Keratinocyte (primary cell): ENCODE results near the gene DPM2. TPM values are rescaled to one million over a fixed set of nuclear protein-coding genes. Genes with fewer than 3 reads are reported as not detected.

Source experiments
- DNase-seq: peaks from one replicate; pipeline ENCODE4 v3.0.0-alpha.2; 2011; ENCODE audit warnings: low read depth, missing footprints, low spot score
- FAIRE-seq: peaks from 2 replicates; lab custom pipeline; 2011; peaks lifted over from hg19 to GRCh38; lab: Jason Lieb, UNC
- H2AFZ ChIP-seq: 2 replicates; pipeline ENCODE4 v1.6.0; 2012; ENCODE audit warnings: low read length, control low read depth, inconsistent platforms; ENCODE audit not compliant: control insufficient read depth
- H3K27ac ChIP-seq: 2 replicates; pipeline ENCODE4 v1.5.1; 2011; ENCODE audit warnings: low read length; ENCODE audit not compliant: control insufficient read depth, insufficient read depth
- H3K27me3 ChIP-seq: 3 replicates; pipeline ENCODE4 v1.6.0; 2011; ENCODE audit warnings: low read length; ENCODE audit not compliant: control insufficient read depth, insufficient read depth; ENCODE audit errors: extremely low read depth
- H3K36me3 ChIP-seq, 2 experiments: 2 replicates in 1 of 2; 3 replicates in 1 of 2; pipeline ENCODE4 v1.5.1; 2011; ENCODE audit warnings: low read length in 2 of 2, mild to moderate bottlenecking in 1 of 2; ENCODE audit not compliant: control insufficient read depth in 2 of 2, insufficient read depth in 2 of 2; ENCODE audit errors: extremely low read depth in 1 of 2
- H3K4me1 ChIP-seq: 3 replicates; pipeline ENCODE4 v1.5.1; 2011; ENCODE audit warnings: low read length; ENCODE audit not compliant: control insufficient read depth, insufficient read depth; ENCODE audit errors: extremely low read depth
- H3K4me2 ChIP-seq: 3 replicates; pipeline ENCODE4 v1.6.0; 2011; ENCODE audit warnings: low read depth, low read length; ENCODE audit not compliant: control insufficient read depth, insufficient read depth; ENCODE audit errors: extremely low read depth
- H3K4me3 ChIP-seq, 3 experiments: fragments of 200-600 bp in 1 of 3; sonication (generic) in 1 of 3; 2 replicates in 2 of 3; 3 replicates in 1 of 3; pipeline ENCODE4 v1.5.1; 2011 to 2016; ENCODE audit warnings: low read length in 3 of 3, mild to moderate bottlenecking in 3 of 3, control low read depth in 2 of 3, inconsistent platforms in 1 of 3, low read depth in 1 of 3, mixed read lengths in 1 of 3, mixed run types in 1 of 3, moderate library complexity in 1 of 3; ENCODE audit not compliant: control insufficient read depth in 2 of 3, insufficient read depth in 2 of 3; ENCODE audit errors: extremely low read depth in 1 of 3
- H3K79me2 ChIP-seq: 2 replicates; pipeline ENCODE4 v1.6.0; 2012; ENCODE audit warnings: low read length; ENCODE audit not compliant: control insufficient read depth, insufficient read depth
- H3K9ac ChIP-seq: 3 replicates; pipeline ENCODE4 v1.6.0; 2011; ENCODE audit warnings: low read length; ENCODE audit not compliant: control insufficient read depth, insufficient read depth; ENCODE audit errors: extremely low read depth
- H3K9me1 ChIP-seq: 3 replicates; pipeline ENCODE4 v1.6.0; 2011; ENCODE audit warnings: low read length; ENCODE audit not compliant: control insufficient read depth, insufficient read depth; ENCODE audit errors: extremely low read depth
- H3K9me3 ChIP-seq: 2 replicates; pipeline ENCODE4 v1.5.1; 2012; ENCODE audit warnings: low read depth, low read length; ENCODE audit not compliant: control insufficient read depth
- H4K20me1 ChIP-seq: 3 replicates; pipeline ENCODE4 v1.6.0; 2011; ENCODE audit warnings: low read length; ENCODE audit not compliant: control insufficient read depth, insufficient read depth; ENCODE audit errors: extremely low read depth
- EZH2 ChIP-seq: IDR thresholded peaks from one replicate; pipeline ENCODE4 v1.6.1; 2012; ENCODE audit warnings: inconsistent platforms, mild to moderate bottlenecking, low read length, moderate library complexity
- dilution Hi-C: fragments of 300-500 bp; cut with MboI; formaldehyde crosslinking; loops from one replicate; pipeline ENCODE4 v1.7.0; 2020; ENCODE audit warnings: low sequenced_read_pairs; ENCODE audit not compliant: extremely low pct_ligation_motif_present
- polyA plus RNA-seq, 5 experiments: library from polyadenylated mRNA; depleted of rRNA in 3 of 5; stranded (reverse) in 3 of 5; stranded (forward) in 1 of 5; unstranded in 1 of 5; fragments of >200 nt; gene quantifications; 1 replicate in 1 of 5; 2 replicates in 3 of 5; 3 replicates in 1 of 5; pipeline versions ENCODE4 v1.2.1 to v1.2.3, GENCODE V29; 2011 to 2012; ENCODE audit warnings: missing spikeins in 2 of 5, low read depth in 1 of 5, low replicate concordance in 1 of 5
- TF ChIP-seq, protein P1 (sequence below), 3 experiments: IDR thresholded peaks in 1 of 3; conservative IDR thresholded peaks in 1 of 3; optimal IDR thresholded peaks in 1 of 3; 2 replicates in 2 of 3; 3 replicates in 1 of 3; pipeline versions ENCODE3 to v1.5.1; 2011; ENCODE audit warnings: low read length in 3 of 3, mild to moderate bottlenecking in 3 of 3, moderate library complexity in 2 of 3, control low read depth in 1 of 3, inconsistent platforms in 1 of 3; ENCODE audit not compliant: insufficient read depth in 2 of 3; ENCODE audit errors: extremely low read depth in 1 of 3

DPM2 gene
- polyA plus RNA-seq, 1 donor (not counting 4 experiments of a cell fraction or from before 2014, with no cell fraction given), result 31.1 TPM

DNA sequence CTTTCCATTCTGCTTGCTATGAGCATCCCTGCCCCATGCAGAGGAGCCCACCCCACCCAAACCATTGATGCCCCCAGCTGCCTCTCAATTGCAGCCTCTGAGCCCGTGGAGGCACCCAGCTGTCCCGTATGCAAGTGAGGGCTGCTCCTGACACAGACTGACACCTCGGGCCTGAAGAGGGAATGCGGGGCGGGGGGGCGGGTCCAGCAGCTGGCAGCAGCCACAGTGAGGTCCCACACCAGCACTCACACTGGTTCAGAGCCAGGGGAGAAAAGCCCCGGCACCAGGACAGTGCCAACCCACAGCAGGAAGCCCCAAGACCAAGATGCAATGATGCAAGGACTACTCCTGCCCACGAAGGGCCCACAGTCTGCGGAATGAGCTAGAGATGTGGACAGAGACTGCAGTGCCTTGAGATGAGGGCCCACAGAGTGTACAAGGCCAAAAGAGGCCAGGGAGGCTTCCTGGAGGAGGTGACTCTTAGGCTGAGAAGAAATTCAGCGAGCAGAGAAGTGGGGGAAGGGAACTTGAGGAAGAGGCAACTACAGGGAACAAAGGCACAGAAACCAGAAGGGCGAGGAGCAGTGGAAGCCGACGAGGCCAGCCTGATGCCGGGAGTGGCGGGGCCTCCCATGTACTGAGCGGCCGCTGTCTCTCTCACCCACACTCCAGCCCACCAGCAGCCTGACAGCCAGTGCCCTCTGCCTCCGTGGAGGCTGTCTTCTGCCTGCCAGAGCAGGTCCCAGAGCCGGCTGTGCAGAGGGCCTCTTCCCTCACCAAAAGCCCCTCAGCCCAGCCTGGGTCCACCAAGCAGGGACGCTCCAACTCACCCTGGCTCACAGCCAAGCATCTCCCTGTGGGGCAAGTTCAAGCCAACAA is 33.9 kb upstream of the DPM2 start:
- dilution Hi-C loops, result no loop called here
- Histone ChIP-seq H3K9ac (no peak overlapping the region), H3K4me2 (no peak overlapping the region), H3K36me3 (peaks cover 0 to 4% of the 10 kb centered on the region in 2 experiments), H3K27me3 (no peaks in the 10 kb centered on the region), H4K20me1 (no peaks in the 10 kb centered on the region), H3K79me2 (peaks cover 32% of the 10 kb centered on the region), H3K4me1 (peaks cover 45% of the 10 kb centered on the region), H3K9me1 (no peaks in the 10 kb centered on the region), H3K4me3 (no peak overlapping the region), H3K27ac (no peak overlapping the region), H3K9me3 (no peaks in the 10 kb centered on the region), H2AFZ (no peak overlapping the region)
- no peak for TF ChIP-seq EZH2
- TF ChIP-seq, protein P1, sequence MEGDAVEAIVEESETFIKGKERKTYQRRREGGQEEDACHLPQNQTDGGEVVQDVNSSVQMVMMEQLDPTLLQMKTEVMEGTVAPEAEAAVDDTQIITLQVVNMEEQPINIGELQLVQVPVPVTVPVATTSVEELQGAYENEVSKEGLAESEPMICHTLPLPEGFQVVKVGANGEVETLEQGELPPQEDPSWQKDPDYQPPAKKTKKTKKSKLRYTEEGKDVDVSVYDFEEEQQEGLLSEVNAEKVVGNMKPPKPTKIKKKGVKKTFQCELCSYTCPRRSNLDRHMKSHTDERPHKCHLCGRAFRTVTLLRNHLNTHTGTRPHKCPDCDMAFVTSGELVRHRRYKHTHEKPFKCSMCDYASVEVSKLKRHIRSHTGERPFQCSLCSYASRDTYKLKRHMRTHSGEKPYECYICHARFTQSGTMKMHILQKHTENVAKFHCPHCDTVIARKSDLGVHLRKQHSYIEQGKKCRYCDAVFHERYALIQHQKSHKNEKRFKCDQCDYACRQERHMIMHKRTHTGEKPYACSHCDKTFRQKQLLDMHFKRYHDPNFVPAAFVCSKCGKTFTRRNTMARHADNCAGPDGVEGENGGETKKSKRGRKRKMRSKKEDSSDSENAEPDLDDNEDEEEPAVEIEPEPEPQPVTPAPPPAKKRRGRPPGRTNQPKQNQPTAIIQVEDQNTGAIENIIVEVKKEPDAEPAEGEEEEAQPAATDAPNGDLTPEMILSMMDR (optimal IDR thresholded peaks at IDR 0.05 in 1 of 3, IDR thresholded peaks at IDR 0.05 in 1 of 3, conservative IDR thresholded peaks at IDR 0.05 in 1 of 3; ENCODE audit: extremely low read depth in 1 of 3, insufficient read depth in 2 of 3, low read length in 3 of 3), result no peak
- DNase-seq (no peak), FAIRE-seq (no peak)

DNA sequence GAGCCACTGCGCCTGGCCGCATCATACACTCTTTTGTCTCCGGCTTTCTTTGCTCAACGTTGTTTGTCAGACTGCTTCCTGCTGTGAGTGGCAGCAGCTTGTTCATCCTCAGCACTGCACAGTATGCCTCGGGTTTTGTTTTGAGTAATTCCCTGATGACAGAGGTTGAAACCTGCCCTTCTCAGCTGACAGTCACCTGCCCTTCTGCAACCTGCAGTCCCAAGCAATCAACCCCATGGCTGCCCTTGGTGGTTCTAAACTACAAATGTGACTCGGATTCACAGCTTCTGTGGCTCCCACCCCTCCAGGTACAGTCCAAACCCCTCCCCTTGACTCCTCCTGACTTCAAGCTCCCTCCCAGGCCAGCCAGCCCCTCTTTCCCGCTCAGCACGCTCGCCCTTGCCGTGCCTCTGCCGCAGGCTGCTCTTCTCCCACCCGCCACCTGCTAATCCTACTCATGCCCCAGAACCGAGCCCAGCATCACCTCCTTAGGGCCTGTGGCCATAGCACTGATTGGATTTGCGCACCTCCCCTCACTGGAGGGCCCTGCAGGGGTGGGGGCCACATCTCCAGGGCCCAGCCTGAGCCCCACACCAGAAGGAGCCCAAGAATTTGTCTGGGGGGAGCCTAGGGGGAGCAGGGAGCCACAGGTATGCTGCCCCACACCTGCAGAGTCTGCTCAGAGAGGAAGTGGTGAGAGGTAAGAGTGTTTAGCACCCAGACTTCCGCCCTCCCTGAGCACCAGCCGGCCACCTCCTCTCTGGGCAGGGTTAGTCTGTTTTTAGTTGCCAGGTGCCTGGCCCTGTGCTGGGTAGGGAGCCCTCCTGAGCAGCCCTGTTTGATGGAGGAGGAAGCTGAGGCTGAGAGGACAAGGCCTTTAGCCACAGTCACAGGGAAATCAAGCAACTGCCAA is 33.0 kb upstream of the DPM2 start:
- H3K4me3 ChIP-seq, result no peak overlapping the region
- peak overlapping the region; percentile 25 for H3K4me2 ChIP-seq
- DNase-seq, result no peak
- H3K9ac ChIP-seq, result peak overlapping the region; percentile 39
- no peaks in the 10 kb centered on the region for H3K27me3 ChIP-seq
- TF ChIP-seq EZH2, result no peak
- TF ChIP-seq, protein P1 (optimal IDR thresholded peaks at IDR 0.05 in 1 of 3, IDR thresholded peaks at IDR 0.05 in 1 of 3, conservative IDR thresholded peaks at IDR 0.05 in 1 of 3; ENCODE audit: extremely low read depth in 1 of 3, insufficient read depth in 2 of 3, low read length in 3 of 3), result no peak
- no peaks in the 10 kb centered on the region for H3K9me1 ChIP-seq
- H3K36me3 ChIP-seq, result no peaks in the 10 kb centered on the region
- no peak overlapping the region for H2AFZ ChIP-seq
- peaks cover 25% of the 10 kb centered on the region for H3K79me2 ChIP-seq
- H3K27ac ChIP-seq, result peak overlapping the region; percentile 53
- FAIRE-seq, result peak; percentile 64
- H3K4me1 ChIP-seq, result peaks cover 54% of the 10 kb centered on the region
- H3K9me3 ChIP-seq, result no peaks in the 10 kb centered on the region
- no peaks in the 10 kb centered on the region for H4K20me1 ChIP-seq
- dilution Hi-C loops, result no loop called here
